HepG2 (cell line): ENCODE measurements around the gene ZNF280A. TPM values are rescaled to one million over a fixed set of nuclear protein-coding genes. Genes with fewer than 3 reads are reported as not detected.

Experiments used
- ATAC-seq: fragments of 200-7000 bp; cut with Tn5 transposase; 3 replicates; pipeline ENCODE4 v1.9.1; 2020; ENCODE audit warnings: mild to moderate bottlenecking, moderate library complexity
- BruUV-seq: library from RNA; stranded (reverse); fragments of 400-500 nt; replicated peaks from 2 replicates; lab custom pipeline; 2021; lab: Mats Ljungman, UMichigan
- CTCF ChIA-PET: fragments of 300-600 bp; formaldehyde crosslinking; extraction: SDS; loops from one replicate; lab custom pipeline; 2021; ENCODE audit warnings: low total read pairs, inconsistent platforms, low intra/inter-chr PET ratio; lab: Yijun Ruan, JAX
- POLR2A ChIA-PET: fragments of 350-600 bp; sonication (Branson Sonifier 250); formaldehyde crosslinking; loops from one replicate; lab custom pipeline; 2020; ENCODE audit warnings: antibody characterized with exemption, inconsistent platforms; lab: Yijun Ruan, JAX
- DNase-seq: peaks from one replicate; pipeline ENCODE4 v3.0.0-alpha.2; 2015; ENCODE audit warnings: low spot score
- FAIRE-seq: peaks from 3 replicates; lab custom pipeline; 2011; peaks lifted over from hg19 to GRCh38; lab: Jason Lieb, UNC
- H2AFZ ChIP-seq: one replicate; pipeline ENCODE4 v1.6.1; 2011; ENCODE audit warnings: low read length, inconsistent platforms
- H3K27ac ChIP-seq: fragments of 300-600 bp; 3 replicates; pipeline ENCODE4 v1.8.0; 2011; ENCODE audit warnings: mixed run types, mild to moderate bottlenecking, mixed read lengths, low read length, inconsistent platforms; ENCODE audit not compliant: insufficient read depth; ENCODE audit errors: extremely low read length
- H3K27me3 ChIP-seq, 2 experiments: fragments of 200-600 bp in 1 of 2; 2 replicates in 1 of 2; 3 replicates in 1 of 2; pipeline versions ENCODE4 v1.6.0 to v1.8.0; 2011; ENCODE audit warnings: low read length in 2 of 2, mild to moderate bottlenecking in 2 of 2, moderate library complexity in 2 of 2, inconsistent platforms in 1 of 2; ENCODE audit not compliant: insufficient read depth in 2 of 2, control insufficient read depth in 1 of 2
- H3K36me3 ChIP-seq, 2 experiments: fragments of 200-600 bp in 1 of 2; replicated peaks in 1 of 2; 2 replicates in 1 of 2; 3 replicates in 1 of 2; pipeline versions ENCODE4 v1.5.1 to v1.8.0; 2011; ENCODE audit warnings: low read length in 2 of 2, inconsistent platforms in 1 of 2; ENCODE audit not compliant: insufficient read depth in 2 of 2, control insufficient read depth in 1 of 2
- H3K4me1 ChIP-seq: 2 replicates; pipeline ENCODE4 v1.5.1; 2012; ENCODE audit warnings: low read length, inconsistent platforms; ENCODE audit not compliant: insufficient read depth
- H3K4me2 ChIP-seq: 2 replicates; pipeline ENCODE4 v1.6.0; 2011; ENCODE audit warnings: low read depth, low read length, inconsistent platforms
- H3K4me3 ChIP-seq, 3 experiments: fragments of 200-600 bp in 1 of 3; sonication (generic), shearing (Covaris generic) in 1 of 3; replicated peaks in 1 of 3; 2 replicates each; pipeline ENCODE4 v1.5.1; 2011 to 2016; ENCODE audit warnings: low read length in 3 of 3, inconsistent platforms in 2 of 3, low read depth in 2 of 3, mild to moderate bottlenecking in 2 of 3, control low read depth in 1 of 3, mixed read lengths in 1 of 3; ENCODE audit not compliant: insufficient read depth in 1 of 3
- H3K79me2 ChIP-seq: one replicate; pipeline ENCODE4 v1.6.1; 2011; ENCODE audit warnings: low read length, inconsistent platforms; ENCODE audit not compliant: insufficient read depth
- H3K9ac ChIP-seq: 2 replicates; pipeline ENCODE4 v1.6.0; 2011; ENCODE audit warnings: mild to moderate bottlenecking, low read depth, low read length, inconsistent platforms; ENCODE audit not compliant: insufficient read depth
- H3K9me3 ChIP-seq: 2 replicates; pipeline ENCODE4 v1.5.1; 2012; ENCODE audit warnings: mild to moderate bottlenecking, low read length
- H4K20me1 ChIP-seq: 2 replicates; pipeline ENCODE4 v1.6.0; 2011; ENCODE audit warnings: inconsistent platforms, mild to moderate bottlenecking, low read length, moderate library complexity; ENCODE audit not compliant: insufficient read depth
- ARNT2 ChIP-seq: sonication (generic); formaldehyde crosslinking; IDR thresholded peaks from 2 replicates; pipeline ENCODE4 v1.8.0; 2022; ENCODE audit warnings: mild to moderate bottlenecking, low read depth, missing genetic modification reagents, moderate library complexity
- JARID2 ChIP-seq: sonication (generic); formaldehyde crosslinking; IDR thresholded peaks from 2 replicates; pipeline ENCODE4 v1.8.1; 2023; ENCODE audit warnings: missing genetic modification reagents, inconsistent platforms; ENCODE audit not compliant: insufficient replicate concordance
- RAD21 ChIP-seq: fragments of 450-650 bp; formaldehyde crosslinking; IDR thresholded peaks from 2 replicates; pipeline ENCODE4 v1.5.0; 2020; ENCODE audit warnings: mild to moderate bottlenecking
- SMC3 ChIP-seq: IDR thresholded peaks from 2 replicates; pipeline ENCODE4 v1.6.1; 2011; ENCODE audit warnings: low read length, improper control_type of control experiment
- STAG1 ChIP-seq: sonication (generic); formaldehyde crosslinking; IDR thresholded peaks from 2 replicates; pipeline ENCODE4 v1.4.0; 2020; ENCODE audit warnings: missing genetic modification reagents
- TEAD3 ChIP-seq: optimal IDR thresholded peaks from 2 replicates; pipeline ENCODE3; 2016; ENCODE audit warnings: borderline replicate concordance
- ZNF280D ChIP-seq: sonication (generic); formaldehyde crosslinking; IDR thresholded peaks from 2 replicates; pipeline ENCODE4 v1.5.1; 2020; ENCODE audit warnings: mild to moderate bottlenecking, missing genetic modification reagents
- WGBS: methylation state at CpG from one replicate; pipeline ENCODE4 v1.1.6; 2017; ENCODE audit warnings: low lambda C conversion rate; 5-methylcytosine and 5-hydroxymethylcytosine counted together
- in situ Hi-C: cut with HindIII; loops from 2 replicates; pipeline ENCODE4 v1.10.0; 2017; ENCODE audit warnings: low pct_unique_long_range_greater_than_20kb; ENCODE audit not compliant: extremely low pct_ligation_motif_present
- intact Hi-C: fragments of 100-400 bp; cut with micrococcal nuclease; formaldehyde crosslinking; loops from one replicate; pipeline ENCODE4 v1.10.0; 2022; ENCODE audit not compliant: unreplicated experiment
- polyA plus RNA-seq, 8 experiments: library from polyadenylated mRNA; depleted of rRNA in 3 of 8; stranded (reverse) in 7 of 8; unstranded in 1 of 8; fragments of >200 nt; fragmentation: Illumina TruSeq in 4 of 8; extraction: Trizol in 4 of 8; gene quantifications; 2 replicates each; pipeline versions ENCODE4 v1.2.1 to v1.2.3, GENCODE V29; 2011 to 2016; ENCODE audit warnings: low read depth in 4 of 8, missing spikeins in 1 of 8, mixed read lengths in 1 of 8; ENCODE audit not compliant: insufficient read depth in 1 of 8
- total RNA-seq, 5 experiments: library from RNA; depleted of rRNA; stranded (reverse); fragments of >200 nt; fragmentation: Illumina TruSeq; extraction: Trizol; gene quantifications; 2 replicates each; pipeline ENCODE4 v1.2.3, GENCODE V29; 2016; ENCODE audit warnings: low read depth in 1 of 5
- TF ChIP-seq, protein P1 (sequence below): sonication (generic); formaldehyde crosslinking; IDR thresholded peaks from 2 replicates; pipeline ENCODE4 v1.5.0; 2020; ENCODE audit warnings: missing genetic modification reagents
- TF ChIP-seq, protein P2 (sequence below): sonication (generic); formaldehyde crosslinking; IDR thresholded peaks from 2 replicates; pipeline ENCODE4 v1.5.0; 2020; ENCODE audit warnings: mild to moderate bottlenecking, missing genetic modification reagents, moderate library complexity

ZNF280A gene
- total and polyA plus RNA-seq, 2 of the 13 experiments (the other 11 are each of a cell fraction or from before 2014, with no cell fraction given) = 1.4 to 2.9 TPM

GRCh38 chr22:22464541-22465054, 55.5 kb downstream of the ZNF280A start:
- 14% methylated on average over 11 of the region's 11 CpGs for WGBS
- CTCF ChIA-PET = interaction anchor here (1.3 to 2.0 kb wide), 4 partner anchors 88 to 122 kb away, joined by 7 to 14 read pairs (median 8); partner anchors contain the start of gene PRAME
- peaks cover 8% of the 10 kb centered on the region for H3K9me3 ChIP-seq
- H3K9ac ChIP-seq = no peak overlapping the region
- H3K27ac ChIP-seq = no peak overlapping the region
- no peak for TF ChIP-seq ARNT2 (CRISPR knock-in tag)
- no peaks in the 10 kb centered on the region for H3K36me3 ChIP-seq
- no peaks in the 10 kb centered on the region for H3K79me2 ChIP-seq
- POLR2A ChIA-PET = no interaction called here
- DNase-seq (no peak), FAIRE-seq (no peak), ATAC-seq (no peak)
- H3K4me3 ChIP-seq = no peak overlapping the region
- H3K4me2 ChIP-seq = no peak overlapping the region
- intact Hi-C loops (loop anchor here (1.0 to 10.0 kb wide), 2 partner anchors 88 to 120 kb away; no protein-coding TSS in a partner anchor), in situ Hi-C loops (loop anchor here (5.0 kb wide), 1 partner anchor 88 kb away; no protein-coding TSS in a partner anchor)
- no peak overlapping the region for H2AFZ ChIP-seq
- no TSS peak for BruUV-seq
- no peaks in the 10 kb centered on the region for H3K4me1 ChIP-seq
- H4K20me1 ChIP-seq = no peaks in the 10 kb centered on the region
- peaks cover 0 to 6% of the 10 kb centered on the region in 2 experiments; a peak in 1 of 5 replicates for H3K27me3 ChIP-seq

- FAIRE-seq = peak; percentile 84
- ChIA-PET CTCF (interaction anchor here (0.8 to 2.0 kb wide), 5 partner anchors 44 to 123 kb away, joined by 3 to 14 read pairs (median 7); partner anchors contain the start of genes PRAME and ZNF280B), POLR2A (no interaction called here)
- intact Hi-C loops = loop anchor here (1.0 to 10.0 kb wide), 2 partner anchors 88 to 121 kb away; no protein-coding TSS in a partner anchor
- no TSS peak for BruUV-seq
- 13% methylated on average over 18 of the region's 18 CpGs for WGBS
- peaks cover 10% of the 10 kb centered on the region for H3K9me3 ChIP-seq
- no peak overlapping the region for H3K4me3 ChIP-seq
- no peaks in the 10 kb centered on the region for H3K79me2 ChIP-seq
- H3K27me3 ChIP-seq = peaks cover 0 to 6% of the 10 kb centered on the region in 2 experiments; a peak in 1 of 5 replicates
- no peak overlapping the region for H3K4me2 ChIP-seq
- no peak overlapping the region for H3K9ac ChIP-seq
- no peak overlapping the region for H3K27ac ChIP-seq
- no peaks in the 10 kb centered on the region for H3K4me1 ChIP-seq
- in situ Hi-C loops = loop anchor here (5.0 kb wide), 1 partner anchor 88 kb away; no protein-coding TSS in a partner anchor
- H4K20me1 ChIP-seq = no peaks in the 10 kb centered on the region
- TF ChIP-seq STAG1 (peak; percentile 86), ZNF280D (CRISPR knock-in tag) (no peak), SMC3 (peak; percentile 81), RAD21 (CRISPR knock-in tag) (peak; percentile 73; the same call in 1 of the 2 replicates), JARID2 (no peak), TEAD3 (peak; percentile 21)
- TF ChIP-seq, protein P1, sequence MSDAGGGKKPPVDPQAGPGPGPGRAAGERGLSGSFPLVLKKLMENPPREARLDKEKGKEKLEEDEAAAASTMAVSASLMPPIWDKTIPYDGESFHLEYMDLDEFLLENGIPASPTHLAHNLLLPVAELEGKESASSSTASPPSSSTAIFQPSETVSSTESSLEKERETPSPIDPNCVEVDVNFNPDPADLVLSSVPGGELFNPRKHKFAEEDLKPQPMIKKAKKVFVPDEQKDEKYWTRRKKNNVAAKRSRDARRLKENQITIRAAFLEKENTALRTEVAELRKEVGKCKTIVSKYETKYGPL (CRISPR knock-in tag) = no peak
- TF ChIP-seq, protein P2, sequence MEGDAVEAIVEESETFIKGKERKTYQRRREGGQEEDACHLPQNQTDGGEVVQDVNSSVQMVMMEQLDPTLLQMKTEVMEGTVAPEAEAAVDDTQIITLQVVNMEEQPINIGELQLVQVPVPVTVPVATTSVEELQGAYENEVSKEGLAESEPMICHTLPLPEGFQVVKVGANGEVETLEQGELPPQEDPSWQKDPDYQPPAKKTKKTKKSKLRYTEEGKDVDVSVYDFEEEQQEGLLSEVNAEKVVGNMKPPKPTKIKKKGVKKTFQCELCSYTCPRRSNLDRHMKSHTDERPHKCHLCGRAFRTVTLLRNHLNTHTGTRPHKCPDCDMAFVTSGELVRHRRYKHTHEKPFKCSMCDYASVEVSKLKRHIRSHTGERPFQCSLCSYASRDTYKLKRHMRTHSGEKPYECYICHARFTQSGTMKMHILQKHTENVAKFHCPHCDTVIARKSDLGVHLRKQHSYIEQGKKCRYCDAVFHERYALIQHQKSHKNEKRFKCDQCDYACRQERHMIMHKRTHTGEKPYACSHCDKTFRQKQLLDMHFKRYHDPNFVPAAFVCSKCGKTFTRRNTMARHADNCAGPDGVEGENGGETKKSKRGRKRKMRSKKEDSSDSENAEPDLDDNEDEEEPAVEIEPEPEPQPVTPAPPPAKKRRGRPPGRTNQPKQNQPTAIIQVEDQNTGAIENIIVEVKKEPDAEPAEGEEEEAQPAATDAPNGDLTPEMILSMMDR = peak; percentile 84
- no peaks in the 10 kb centered on the region for H3K36me3 ChIP-seq
- H2AFZ ChIP-seq = no peak overlapping the region
- peak; percentile 78 for ATAC-seq
- peak; percentile 62 for DNase-seq
Observed at GRCh38 chr22:22463855-22464540, 56.1 kb downstream of the ZNF280A start.
